OCI-M2 (cell line): ENCODE results near the gene UGT2A2.
"Not testable (repeated sequence)": the region's sequence is repeated elsewhere in the genome, so short reads cannot be mapped to it uniquely, and the experiment has no call there.

Source experiments
- DNase-seq: peaks from one replicate; lab custom pipeline; 2025; ENCODE audit not compliant: unreplicated experiment; lab: John Stamatoyannopoulos, UW

Gene UGT2A2

DNA sequence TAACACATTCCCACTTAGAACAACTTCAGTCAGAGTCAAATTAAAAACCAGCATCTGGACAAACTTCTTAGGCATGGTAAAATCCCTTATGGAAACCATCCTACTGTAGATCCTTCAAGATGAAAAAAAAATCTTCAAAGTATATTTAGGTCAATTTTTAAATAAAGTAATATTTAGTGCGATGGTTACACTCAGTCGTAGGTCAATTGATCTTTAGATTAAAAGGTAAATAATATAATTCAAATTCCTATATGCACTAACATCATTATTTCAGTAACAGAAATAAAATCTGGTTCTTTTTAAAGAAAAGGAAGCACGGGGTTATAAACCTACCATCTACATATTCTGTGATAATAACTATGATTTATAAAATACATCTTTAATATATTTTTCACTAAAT lies at the start of gene UGT2A2:
Gene UGT2A2, minus strand, starts transcription at position 101 of the 400 bp plus-strand sequence. Its CDS starts 2 bp downstream, at position 99.
- DNase-seq, result no peak

GRCh38 chr4:69684804-69685203 lies 45.4 kb upstream of the UGT2A2 start:
- DNase-seq, result no peak

GRCh38 chr4:69668680-69669079 lies 29.2 kb upstream of the UGT2A2 start:
- no peak for DNase-seq

DNA sequence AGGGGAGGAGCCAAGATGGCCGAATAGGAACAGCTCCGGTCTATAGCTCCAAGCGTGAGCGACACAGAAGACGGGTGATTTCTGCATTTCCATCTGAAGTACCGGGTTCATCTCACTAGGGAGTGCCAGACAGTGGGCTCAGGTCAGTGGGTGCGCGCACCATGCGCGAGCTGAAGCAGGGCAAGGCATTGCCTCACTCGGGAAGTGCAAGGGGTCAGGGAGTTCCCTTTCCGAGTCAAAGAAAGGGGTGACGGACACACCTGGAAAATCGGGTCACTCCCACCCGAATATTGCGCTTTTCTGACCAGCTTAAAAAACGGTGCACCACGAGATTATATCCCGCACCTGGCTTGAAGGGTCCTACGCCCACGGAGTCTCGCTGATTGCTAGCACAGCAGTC lies 24.6 kb upstream of the UGT2A2 start:
- not testable (repeated sequence) for DNase-seq

DNA sequence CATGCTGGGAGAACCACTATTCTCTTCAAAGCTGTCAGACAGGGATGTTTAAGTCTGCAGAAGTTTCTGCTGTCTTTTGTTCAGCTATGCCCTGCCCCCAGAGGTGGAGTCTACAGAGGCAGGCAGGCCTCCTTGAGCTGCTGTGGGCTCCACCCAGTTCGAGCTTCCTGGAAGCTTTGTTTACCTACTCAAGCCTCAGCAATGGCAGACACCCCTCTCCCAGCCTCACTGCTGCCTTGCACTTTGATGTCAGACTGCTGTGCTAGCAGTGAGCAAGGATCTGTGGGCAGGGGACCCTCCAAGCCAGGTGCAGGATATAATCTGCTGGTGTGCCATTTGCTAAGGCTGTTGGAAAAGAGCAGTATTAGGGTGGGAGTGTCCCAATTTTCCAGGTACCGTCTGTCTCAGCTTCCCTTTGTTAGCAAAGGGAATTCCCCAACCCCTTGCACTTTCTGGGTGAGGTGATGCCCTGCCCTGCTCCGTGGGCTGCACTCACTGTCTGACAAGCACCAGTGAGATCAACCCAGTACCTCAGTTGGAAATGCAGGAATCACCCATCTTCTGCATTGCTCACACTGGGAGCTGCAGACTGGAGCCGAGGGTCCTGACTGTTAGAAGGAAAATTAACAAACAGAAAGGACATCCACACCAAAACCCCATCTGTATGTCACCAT lies 21.8 kb upstream of the UGT2A2 start:
- not testable (repeated sequence) for DNase-seq

- DNase-seq, result no peak
Observed at GRCh38 chr4:69658133-69658532, 18.7 kb upstream of the UGT2A2 start.

- DNase-seq, result no peak
Observed at GRCh38 chr4:69656653-69657158, 17.3 kb upstream of the UGT2A2 start.

DNA sequence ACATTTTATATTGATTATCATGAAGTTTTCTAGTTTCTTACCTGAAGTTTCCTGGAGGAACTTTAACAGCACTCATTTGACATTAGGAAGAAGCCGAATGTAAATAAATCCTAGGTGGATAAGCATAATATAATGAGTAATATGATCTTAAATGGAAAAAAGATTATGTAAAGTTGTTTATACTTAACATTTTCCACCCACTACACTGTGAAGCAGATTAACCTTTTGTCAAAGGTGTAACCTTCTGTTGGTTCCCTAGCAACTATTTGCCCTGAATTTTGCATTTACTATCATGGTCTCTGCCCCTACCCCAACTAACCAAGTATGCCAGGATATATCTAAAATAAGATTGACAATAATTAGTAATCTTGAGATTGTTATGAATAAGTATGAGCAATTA lies 13.7 kb upstream of the UGT2A2 start, which contains the start of gene UGT2A1:
Gene UGT2A1, minus strand, starts transcription at position 101 of the 400 bp plus-strand sequence. CDS start 5,603 bp downstream, outside the sequence.
- DNase-seq, result no peak

GRCh38 chr4:69650872-69651271 lies 11.4 kb upstream of the UGT2A2 start:
- DNase-seq, result no peak

GRCh38 chr4:69649629-69650028 lies 10.2 kb upstream of the UGT2A2 start:
- DNase-seq, result peak; percentile 48

- no peak for DNase-seq
Observed at GRCh38 chr4:69649207-69649606, 9.8 kb upstream of the UGT2A2 start.

GRCh38 chr4:69642961-69643360 lies 3.5 kb upstream of the UGT2A2 start:
- no peak for DNase-seq

GRCh38 chr4:69640289-69640688 lies 847 bp upstream of the UGT2A2 start:
- DNase-seq, result no peak

GRCh38 chr4:69617083-69617694 lies 22.3 kb downstream of the UGT2A2 start:
- DNase-seq, result no peak

GRCh38 chr4:69610484-69610883 lies 29.0 kb downstream of the UGT2A2 start:
- DNase-seq, result no peak

DNA sequence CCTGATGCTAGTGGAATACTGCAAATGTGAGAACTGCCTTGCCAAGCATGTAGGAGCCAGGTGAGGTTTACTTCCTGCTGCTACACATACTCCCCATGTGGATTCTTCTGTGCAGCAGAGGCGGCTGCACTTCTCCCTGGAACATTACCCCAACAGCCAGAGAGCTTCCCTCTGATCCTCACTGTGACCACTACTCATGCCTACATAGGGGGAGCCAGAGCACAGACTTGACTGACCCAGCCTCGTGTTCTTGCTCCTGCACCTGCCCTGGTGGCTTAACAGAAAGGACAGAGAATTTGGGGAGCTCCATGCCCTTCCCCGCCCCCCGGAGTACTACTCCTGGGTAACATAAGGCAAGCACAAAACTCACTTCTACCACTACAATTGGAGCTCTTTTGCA lies 38.4 kb downstream of the UGT2A2 start:
- DNase-seq, result no peak

- no peak for DNase-seq
Observed at GRCh38 chr4:69600013-69600412, 39.4 kb downstream of the UGT2A2 start.

DNA sequence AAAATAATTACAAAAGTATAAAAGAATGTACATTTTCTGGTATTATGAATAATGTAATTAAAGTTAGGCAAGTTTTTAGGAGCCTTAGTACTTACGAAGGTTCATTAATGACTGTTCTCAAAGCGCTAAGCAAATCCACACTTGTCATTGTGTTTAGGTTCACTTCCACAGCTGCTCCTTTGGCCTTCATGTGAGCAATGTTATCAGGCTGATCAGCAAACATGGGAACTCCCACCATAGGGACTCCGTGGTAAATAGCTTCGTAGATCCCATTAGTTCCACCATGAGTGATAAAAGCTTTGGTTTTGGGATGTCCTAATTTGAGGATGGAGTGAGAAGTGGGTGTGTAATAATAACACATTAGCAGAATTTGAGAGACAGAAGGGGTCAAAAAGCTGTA lies 45.1 kb downstream of the UGT2A2 start:
- no peak for DNase-seq

GRCh38 chr4:69591364-69591763 lies 48.1 kb downstream of the UGT2A2 start:
- DNase-seq, result no peak

GRCh38 chr4:69589884-69590283 lies 49.6 kb downstream of the UGT2A2 start:
- no peak for DNase-seq

GRCh38 chr4:69584135-69584534 lies 55.3 kb downstream of the UGT2A2 start:
- no peak for DNase-seq

DNA sequence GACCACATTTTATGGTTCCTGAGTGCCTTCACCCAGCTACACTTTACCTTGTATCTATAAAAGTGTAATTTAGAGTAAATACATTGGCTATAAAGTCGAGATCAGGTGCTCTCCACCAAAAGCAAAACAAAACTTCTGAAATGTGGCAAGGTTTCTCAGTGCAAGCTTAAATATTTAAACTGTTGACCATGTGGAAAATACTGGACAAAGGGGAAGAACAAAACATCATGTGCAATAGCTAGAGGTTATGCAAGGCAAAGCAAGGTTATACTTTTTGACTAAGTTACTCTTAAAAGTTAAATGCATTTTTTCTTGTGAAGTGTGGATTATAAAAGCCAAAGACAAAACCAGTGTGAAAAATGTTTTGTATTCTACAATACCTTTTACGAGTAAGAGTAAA lies 55.9 kb downstream of the UGT2A2 start:
- DNase-seq, result no peak
